ENCODE results near the gene PDE4D.

PDE4D gene

GRCh38 chr5:59180515-59180914 lies 713.0 kb downstream of the PDE4D start:
- Mint-ChIP-seq H3K4me1 (peaks cover 14% of the 10 kb centered on the region), H3K36me3 (no peaks in the 10 kb centered on the region), H3K27ac (no peak overlapping the region), H3K9me3 (no peaks in the 10 kb centered on the region), H3K4me3 (no peak overlapping the region)
- DNase-seq (ENCODE audit: low spot score in 2 of 2): no peak
- no peak for ATAC-seq

- DNase-seq (ENCODE audit: low spot score in 2 of 2) (no peak), ATAC-seq (no peak)
- H3K4me3 Mint-ChIP-seq: no peak overlapping the region
- no peaks in the 10 kb centered on the region for H3K36me3 Mint-ChIP-seq
- no peak overlapping the region for H3K27ac Mint-ChIP-seq
- no peaks in the 10 kb centered on the region for H3K9me3 Mint-ChIP-seq
- peaks cover 14% of the 10 kb centered on the region for H3K4me1 Mint-ChIP-seq
Measured at GRCh38 chr5:59179704-59180103, 713.8 kb downstream of the PDE4D start.

GRCh38 chr5:59178482-59178881 lies 715.0 kb downstream of the PDE4D start:
- H3K4me3 Mint-ChIP-seq: no peak overlapping the region
- DNase-seq (ENCODE audit: low spot score in 2 of 2) (peak in 1 of 2 donors; percentile 40), ATAC-seq (no peak)
- no peaks in the 10 kb centered on the region for H3K36me3 Mint-ChIP-seq
- H3K27ac Mint-ChIP-seq: no peak overlapping the region
- H3K4me1 Mint-ChIP-seq: peaks cover 14% of the 10 kb centered on the region
- H3K9me3 Mint-ChIP-seq: no peaks in the 10 kb centered on the region

GRCh38 chr5:59178071-59178470 lies 715.5 kb downstream of the PDE4D start:
- ATAC-seq: no peak
- no peaks in the 10 kb centered on the region for H3K36me3 Mint-ChIP-seq
- H3K27ac Mint-ChIP-seq: no peak overlapping the region
- no peak overlapping the region for H3K4me3 Mint-ChIP-seq
- no peaks in the 10 kb centered on the region for H3K9me3 Mint-ChIP-seq
- peaks cover 14% of the 10 kb centered on the region for H3K4me1 Mint-ChIP-seq
- peak in 1 of 2 donors; percentile 47 for DNase-seq (ENCODE audit: low spot score in 2 of 2)

- ATAC-seq (peak; percentile 34), DNase-seq (ENCODE audit: low spot score in 2 of 2) (peak in 1 of 2 donors; percentile 42)
- Mint-ChIP-seq H3K4me3 (no peak overlapping the region), H3K36me3 (no peaks in the 10 kb centered on the region), H3K27ac (no peak overlapping the region), H3K4me1 (peaks cover 14% of the 10 kb centered on the region), H3K9me3 (no peaks in the 10 kb centered on the region)
Measured at GRCh38 chr5:59177644-59178043, 715.9 kb downstream of the PDE4D start.

- Mint-ChIP-seq H3K4me3 (no peak overlapping the region), H3K27ac (no peak overlapping the region), H3K9me3 (peaks cover 4% of the 10 kb centered on the region), H3K36me3 (no peaks in the 10 kb centered on the region), H3K4me1 (peaks cover 22% of the 10 kb centered on the region)
- ATAC-seq (peak; percentile 81), DNase-seq (ENCODE audit: low spot score in 2 of 2) (no peak)
Measured at GRCh38 chr5:59174248-59174844, 719.2 kb downstream of the PDE4D start.

GRCh38 chr5:59173578-59173977 lies 719.9 kb downstream of the PDE4D start:
- DNase-seq (ENCODE audit: low spot score in 2 of 2) (no peak), ATAC-seq (no peak)
- no peak overlapping the region for H3K4me3 Mint-ChIP-seq
- peaks cover 21% of the 10 kb centered on the region for H3K4me1 Mint-ChIP-seq
- peaks cover 4% of the 10 kb centered on the region for H3K9me3 Mint-ChIP-seq
- no peak overlapping the region for H3K27ac Mint-ChIP-seq
- no peaks in the 10 kb centered on the region for H3K36me3 Mint-ChIP-seq

GRCh38 chr5:59171131-59171530 lies 722.4 kb downstream of the PDE4D start:
- H3K36me3 Mint-ChIP-seq: no peaks in the 10 kb centered on the region
- DNase-seq (ENCODE audit: low spot score in 2 of 2) (no peak), ATAC-seq (no peak)
- H3K9me3 Mint-ChIP-seq: peaks cover 4% of the 10 kb centered on the region
- H3K4me1 Mint-ChIP-seq: peaks cover 7% of the 10 kb centered on the region
- H3K27ac Mint-ChIP-seq: no peak overlapping the region
- no peak overlapping the region for H3K4me3 Mint-ChIP-seq

GRCh38 chr5:59169768-59170150 lies 723.8 kb downstream of the PDE4D start:
- ATAC-seq (no peak), DNase-seq (ENCODE audit: low spot score in 2 of 2) (no peak)
- H3K4me3 Mint-ChIP-seq: no peak overlapping the region
- no peak overlapping the region for H3K27ac Mint-ChIP-seq
- peaks cover 7% of the 10 kb centered on the region for H3K4me1 Mint-ChIP-seq
- H3K9me3 Mint-ChIP-seq: peaks cover 4% of the 10 kb centered on the region
- no peaks in the 10 kb centered on the region for H3K36me3 Mint-ChIP-seq

- Mint-ChIP-seq H3K27ac (no peak overlapping the region), H3K4me3 (no peak overlapping the region), H3K9me3 (peaks cover 4% of the 10 kb centered on the region), H3K36me3 (no peaks in the 10 kb centered on the region), H3K4me1 (peaks cover 7% of the 10 kb centered on the region)
- ATAC-seq: no peak
- DNase-seq (ENCODE audit: low spot score in 2 of 2): no peak
Measured at GRCh38 chr5:59169081-59169767, 724.3 kb downstream of the PDE4D start.

GRCh38 chr5:59168067-59168466 lies 725.5 kb downstream of the PDE4D start:
- no peak for DNase-seq (ENCODE audit: low spot score in 2 of 2)
- peak overlapping the region; percentile 8 for H3K27ac Mint-ChIP-seq
- peaks cover 7% of the 10 kb centered on the region for H3K4me1 Mint-ChIP-seq
- peaks cover 4% of the 10 kb centered on the region for H3K9me3 Mint-ChIP-seq
- H3K4me3 Mint-ChIP-seq: no peak overlapping the region
- ATAC-seq: no peak
- H3K36me3 Mint-ChIP-seq: no peaks in the 10 kb centered on the region

GRCh38 chr5:59164041-59164830 lies 729.3 kb downstream of the PDE4D start:
- ATAC-seq (no peak), DNase-seq (ENCODE audit: low spot score in 2 of 2) (no peak)
- H3K4me3 Mint-ChIP-seq: no peak overlapping the region
- no peaks in the 10 kb centered on the region for H3K9me3 Mint-ChIP-seq
- H3K27ac Mint-ChIP-seq: no peak overlapping the region
- H3K36me3 Mint-ChIP-seq: no peaks in the 10 kb centered on the region
- no peaks in the 10 kb centered on the region for H3K4me1 Mint-ChIP-seq

- no peak for DNase-seq (ENCODE audit: low spot score in 2 of 2)
- Mint-ChIP-seq H3K4me3 (no peak overlapping the region), H3K36me3 (no peaks in the 10 kb centered on the region), H3K27ac (no peak overlapping the region), H3K4me1 (no peaks in the 10 kb centered on the region), H3K9me3 (no peaks in the 10 kb centered on the region)
- ATAC-seq: no peak
Measured at GRCh38 chr5:59161221-59162105, 732.1 kb downstream of the PDE4D start.

- H3K9me3 Mint-ChIP-seq: no peaks in the 10 kb centered on the region
- ATAC-seq: no peak
- no peak overlapping the region for H3K27ac Mint-ChIP-seq
Measured at GRCh38 chr5:59158637-59159391, 734.7 kb downstream of the PDE4D start.

More at GRCh38 chr5:59158637-59159391, 734.7 kb downstream of the PDE4D start:
- Mint-ChIP-seq H3K36me3 (no peaks in the 10 kb centered on the region), H3K4me1 (no peaks in the 10 kb centered on the region), H3K4me3 (no peak overlapping the region)
- DNase-seq (ENCODE audit: low spot score in 2 of 2): no peak

Measured in stimulated activated effector memory CD8-positive, alpha-beta T cell treated with anti-CD3 and anti-CD28 coated beads, Interleukin-12 subunit alpha, Interleukin-12 subunit beta, amount 100 ng/mL, for 72 hours (primary cell).